Activated CD8-positive, alpha-beta T cell treated with anti-CD3 and anti-CD28 coated beads, Interleukin-2, amount 10 ng/mL, durations not matched to agents 7 days and 5 days (primary cell): Measurements from ENCODE around the gene NIM1K. TPM values are rescaled to one million over a fixed set of nuclear protein-coding genes. Genes with fewer than 3 reads are reported as not detected.

ENCODE experiments used
- ATAC-seq: fragments of 150-1000 bp; cut with Tn5 transposase; one replicate; pipeline ENCODE4 v1.10.0; 2021; ENCODE audit warnings: moderate library complexity
- CTCF ChIA-PET: fragments of 350-600 bp; sonication (Branson Sonifier 250); formaldehyde crosslinking; loops from one replicate; lab custom pipeline; 2021; ENCODE audit warnings: antibody characterized with exemption; lab: Charles Lee
- POLR2A ChIA-PET: fragments of 350-600 bp; sonication (Branson Sonifier 250); formaldehyde crosslinking; loops from one replicate; lab custom pipeline; 2021; ENCODE audit warnings: antibody characterized with exemption; lab: Charles Lee
- DNase-seq: peaks from one replicate; pipeline ENCODE4 v3.0.0-alpha.2; 2020
- H3K27ac Mint-ChIP-seq: one replicate; pipeline ENCODE4 v1.8.0; 2021; ENCODE audit warnings: mild to moderate bottlenecking, mixed read lengths
- H3K27me3 Mint-ChIP-seq: one replicate; pipeline ENCODE4 v1.8.0; 2021; ENCODE audit warnings: low read depth, mixed read lengths
- H3K36me3 Mint-ChIP-seq: one replicate; pipeline ENCODE4 v1.8.0; 2021; ENCODE audit warnings: low read depth, mixed read lengths
- H3K4me1 Mint-ChIP-seq: one replicate; pipeline ENCODE4 v1.8.0; 2021; ENCODE audit warnings: low read depth, mixed read lengths
- H3K4me3 Mint-ChIP-seq: one replicate; pipeline ENCODE4 v1.8.0; 2021; ENCODE audit warnings: mild to moderate bottlenecking, mixed read lengths
- H3K9me3 Mint-ChIP-seq: one replicate; pipeline ENCODE4 v1.8.0; 2022; ENCODE audit warnings: mixed read lengths; ENCODE audit not compliant: insufficient read depth
- total RNA-seq, 2 experiments: library from RNA; stranded (reverse); gene quantifications; one replicate each; pipeline ENCODE4 v1.2.3, GENCODE V29; 2021

NIM1K gene
- total RNA-seq, 2 experiments from 2014 or later, result 0.50 to 0.61 TPM

GRCh38 chr5:43207601-43208000, 15.6 kb downstream of the NIM1K start:
- H3K4me1 Mint-ChIP-seq, result no peaks in the 10 kb centered on the region

DNA sequence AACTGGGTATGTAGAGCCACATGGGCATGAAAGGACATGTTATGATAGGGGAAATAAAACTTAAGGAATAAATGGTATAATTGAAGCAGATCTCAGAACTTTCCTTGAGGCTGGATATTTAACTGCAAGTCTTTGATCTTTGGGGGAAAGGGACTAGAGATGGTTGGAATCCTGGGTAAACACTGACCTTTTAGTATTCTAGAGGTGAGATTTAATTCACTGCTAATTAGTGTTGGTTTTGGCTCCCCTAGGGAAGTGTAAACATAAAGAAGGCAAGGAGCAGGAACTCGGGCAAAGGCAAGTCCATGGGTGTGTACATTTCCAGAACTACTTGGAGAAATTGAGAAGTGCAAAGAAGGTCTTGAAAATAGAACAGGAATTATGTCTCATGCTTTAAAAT, 16.6 kb downstream of the NIM1K start:
- peaks cover 21% of the 10 kb centered on the region for H3K27me3 Mint-ChIP-seq
- DNase-seq (no peak), ATAC-seq (no peak)
- no peak overlapping the region for H3K27ac Mint-ChIP-seq
- H3K4me1 Mint-ChIP-seq, result no peaks in the 10 kb centered on the region
- POLR2A ChIA-PET, result no interaction called here
- CTCF ChIA-PET, result no interaction called here
- H3K36me3 Mint-ChIP-seq, result no peaks in the 10 kb centered on the region
- H3K4me3 Mint-ChIP-seq, result no peak overlapping the region
- no peaks in the 10 kb centered on the region for H3K9me3 Mint-ChIP-seq

More at GRCh38 chr5:43207601-43208000, 15.6 kb downstream of the NIM1K start:
- ATAC-seq, result no peak
- no peak overlapping the region for H3K4me3 Mint-ChIP-seq
- H3K27me3 Mint-ChIP-seq, result peaks cover 21% of the 10 kb centered on the region
- DNase-seq, result no peak
- H3K9me3 Mint-ChIP-seq, result no peaks in the 10 kb centered on the region
- no peaks in the 10 kb centered on the region for H3K36me3 Mint-ChIP-seq
- POLR2A ChIA-PET, result no interaction called here
- H3K27ac Mint-ChIP-seq, result no peak overlapping the region
- CTCF ChIA-PET, result no interaction called here

DNA sequence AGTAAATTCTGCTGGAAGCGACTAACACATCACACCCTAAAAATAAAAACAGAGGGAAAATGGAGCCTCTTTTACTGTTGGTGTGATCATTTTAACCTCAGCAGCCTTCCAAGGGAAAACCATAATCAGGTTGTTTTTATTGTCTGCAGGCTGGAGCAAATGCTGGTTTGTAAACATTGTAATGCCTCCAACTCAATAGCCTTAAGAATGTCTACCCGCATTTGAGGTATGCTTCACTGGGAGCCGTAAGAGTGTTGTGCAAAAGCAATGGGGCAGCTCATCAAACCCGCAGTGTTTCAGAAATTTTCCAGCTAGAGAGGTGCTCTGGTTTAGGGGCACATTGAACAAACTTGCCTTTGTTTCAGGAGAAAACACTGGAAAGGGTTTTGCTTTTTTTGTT, 17.0 kb downstream of the NIM1K start:
- Mint-ChIP-seq H3K27me3 (peaks cover 21% of the 10 kb centered on the region), H3K36me3 (no peaks in the 10 kb centered on the region), H3K27ac (no peak overlapping the region), H3K4me3 (no peak overlapping the region), H3K9me3 (no peaks in the 10 kb centered on the region), H3K4me1 (no peaks in the 10 kb centered on the region)
- no peak for DNase-seq
- POLR2A ChIA-PET, result no interaction called here
- CTCF ChIA-PET, result no interaction called here
- ATAC-seq, result no peak

DNA sequence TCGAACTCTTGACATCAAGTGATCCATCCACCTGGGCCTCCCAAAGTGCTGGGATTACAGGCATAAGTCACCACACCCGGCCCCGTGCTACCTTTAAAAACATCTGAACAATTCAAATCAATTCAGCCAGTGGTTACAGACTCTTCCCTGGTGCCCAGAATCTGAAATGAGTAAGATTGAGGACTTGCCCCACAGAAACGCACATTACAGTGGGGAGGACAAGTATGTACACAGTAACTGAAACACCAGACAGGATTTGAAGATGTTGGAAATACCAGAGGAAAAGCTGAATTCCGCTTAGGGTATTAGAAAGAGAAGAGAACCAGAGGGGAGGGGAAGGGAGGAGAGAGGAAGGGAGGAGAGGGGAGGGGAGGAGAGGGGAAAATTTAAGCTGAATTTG, 17.8 kb downstream of the NIM1K start:
- Mint-ChIP-seq H3K9me3 (no peaks in the 10 kb centered on the region), H3K27ac (no peak overlapping the region), H3K36me3 (no peaks in the 10 kb centered on the region), H3K27me3 (peaks cover 21% of the 10 kb centered on the region), H3K4me1 (no peaks in the 10 kb centered on the region), H3K4me3 (no peak overlapping the region)
- ChIA-PET POLR2A (no interaction called here), CTCF (no interaction called here)
- ATAC-seq (no peak), DNase-seq (no peak)

DNA sequence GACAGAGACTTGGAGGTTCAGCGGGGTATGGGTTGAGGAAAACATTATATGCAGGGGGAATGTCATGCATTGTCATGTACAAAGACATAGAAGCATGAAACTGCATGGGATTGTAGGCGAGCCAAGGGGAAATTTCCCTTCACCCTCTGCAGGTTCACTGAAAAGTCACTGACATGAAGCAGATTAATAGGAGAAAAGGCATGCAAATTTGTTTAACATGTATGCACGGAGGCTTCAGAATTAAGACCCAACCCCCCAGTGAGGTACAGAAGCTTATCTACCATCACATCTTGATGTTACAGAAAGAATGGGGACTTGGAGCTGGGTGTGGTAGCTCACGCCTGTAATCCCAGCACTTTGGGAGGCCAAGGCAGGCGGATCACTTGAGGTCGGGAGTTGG, 18.5 kb downstream of the NIM1K start:
- DNase-seq (no peak), ATAC-seq (no peak)
- ChIA-PET POLR2A (no interaction called here), CTCF (no interaction called here)
- no peak overlapping the region for H3K4me3 Mint-ChIP-seq
- peaks cover 21% of the 10 kb centered on the region for H3K27me3 Mint-ChIP-seq
- H3K9me3 Mint-ChIP-seq, result no peaks in the 10 kb centered on the region
- H3K4me1 Mint-ChIP-seq, result no peaks in the 10 kb centered on the region
- H3K27ac Mint-ChIP-seq, result no peak overlapping the region
- H3K36me3 Mint-ChIP-seq, result no peaks in the 10 kb centered on the region

- no peaks in the 10 kb centered on the region for H3K4me1 Mint-ChIP-seq
- DNase-seq (no peak), ATAC-seq (no peak)
- no peak overlapping the region for H3K27ac Mint-ChIP-seq
- H3K36me3 Mint-ChIP-seq, result no peaks in the 10 kb centered on the region
- CTCF ChIA-PET, result no interaction called here
- H3K4me3 Mint-ChIP-seq, result no peak overlapping the region
- H3K9me3 Mint-ChIP-seq, result no peaks in the 10 kb centered on the region
- POLR2A ChIA-PET, result no interaction called here
- peaks cover 19% of the 10 kb centered on the region for H3K27me3 Mint-ChIP-seq
These were observed 21.9 kb downstream of the NIM1K start for GRCh38 chr5:43213951-43214350.

- Mint-ChIP-seq H3K36me3 (no peaks in the 10 kb centered on the region), H3K4me3 (no peak overlapping the region), H3K4me1 (no peaks in the 10 kb centered on the region), H3K9me3 (no peaks in the 10 kb centered on the region), H3K27ac (no peak overlapping the region), H3K27me3 (peaks cover 16% of the 10 kb centered on the region)
- ATAC-seq, result no peak
- CTCF ChIA-PET, result no interaction called here
- POLR2A ChIA-PET, result no interaction called here
- DNase-seq, result no peak
These were observed 23.1 kb downstream of the NIM1K start for GRCh38 chr5:43215073-43215631.

DNA sequence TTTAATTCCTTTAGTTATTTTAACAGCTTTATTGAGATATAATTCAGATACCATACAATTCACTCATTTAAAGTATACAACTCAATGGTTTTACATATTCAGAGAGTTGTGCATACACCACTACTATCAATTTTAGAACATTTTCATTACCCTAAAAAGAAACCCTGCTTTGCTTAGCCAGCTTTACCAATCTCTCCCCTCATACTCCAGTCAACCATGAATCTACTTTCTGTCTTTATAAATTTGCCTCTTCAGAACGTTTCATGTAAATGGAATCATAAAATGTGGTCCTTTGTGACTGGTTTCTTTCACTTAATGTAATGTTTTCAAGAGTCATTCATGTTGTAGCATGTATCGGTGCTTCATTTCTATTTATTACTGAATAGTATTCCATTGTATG, 24.9 kb downstream of the NIM1K start:
- no peaks in the 10 kb centered on the region for H3K4me1 Mint-ChIP-seq
- POLR2A ChIA-PET, result no interaction called here
- no peak overlapping the region for H3K27ac Mint-ChIP-seq
- no peak for ATAC-seq
- no peaks in the 10 kb centered on the region for H3K9me3 Mint-ChIP-seq
- DNase-seq, result no peak
- CTCF ChIA-PET, result no interaction called here
- no peaks in the 10 kb centered on the region for H3K36me3 Mint-ChIP-seq
- H3K4me3 Mint-ChIP-seq, result no peak overlapping the region
- H3K27me3 Mint-ChIP-seq, result peaks cover 6% of the 10 kb centered on the region

GRCh38 chr5:43219120-43219519, 27.1 kb downstream of the NIM1K start:
- POLR2A ChIA-PET, result no interaction called here
- Mint-ChIP-seq H3K4me1 (no peaks in the 10 kb centered on the region), H3K4me3 (no peak overlapping the region), H3K36me3 (no peaks in the 10 kb centered on the region), H3K9me3 (no peaks in the 10 kb centered on the region), H3K27ac (no peak overlapping the region), H3K27me3 (peaks cover 2% of the 10 kb centered on the region)
- ATAC-seq (no peak), DNase-seq (no peak)
- CTCF ChIA-PET, result no interaction called here

DNA sequence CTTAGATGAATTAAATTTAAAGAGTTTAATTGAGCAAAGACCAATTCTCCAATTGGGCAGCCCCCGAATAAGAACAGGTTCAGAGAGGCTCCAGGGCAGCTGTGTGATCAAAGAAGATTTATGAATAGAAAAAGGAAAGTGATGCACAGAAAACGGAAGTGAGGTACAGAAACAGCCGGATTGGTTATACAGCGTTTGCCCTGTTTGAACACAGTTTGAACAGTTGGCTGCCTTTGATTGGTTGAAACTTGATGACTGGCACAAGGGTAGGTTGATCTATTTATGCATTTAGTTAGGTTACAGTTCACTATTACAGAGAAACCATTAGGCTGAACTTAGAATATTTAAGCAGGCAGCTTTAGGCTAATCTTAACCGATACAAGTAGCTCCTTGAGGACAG, 29.5 kb downstream of the NIM1K start:
- H3K36me3 Mint-ChIP-seq, result no peaks in the 10 kb centered on the region
- ChIA-PET CTCF (no interaction called here), POLR2A (no interaction called here)
- no peak for DNase-seq
- no peaks in the 10 kb centered on the region for H3K4me1 Mint-ChIP-seq
- H3K9me3 Mint-ChIP-seq, result no peaks in the 10 kb centered on the region
- ATAC-seq, result no peak
- no peaks in the 10 kb centered on the region for H3K27me3 Mint-ChIP-seq
- H3K27ac Mint-ChIP-seq, result no peak overlapping the region
- no peak overlapping the region for H3K4me3 Mint-ChIP-seq

GRCh38 chr5:43225649-43226245, 33.7 kb downstream of the NIM1K start:
- Mint-ChIP-seq H3K27me3 (no peaks in the 10 kb centered on the region), H3K27ac (no peak overlapping the region), H3K9me3 (no peaks in the 10 kb centered on the region), H3K4me1 (no peaks in the 10 kb centered on the region), H3K36me3 (no peaks in the 10 kb centered on the region), H3K4me3 (no peak overlapping the region)
- peak; percentile 23 for ATAC-seq
- POLR2A ChIA-PET, result no interaction called here
- CTCF ChIA-PET, result interaction anchor here (0.6 to 1.5 kb wide), 4 partner anchors 127 to 286 kb away, joined by 3 to 6 read pairs (median 4); partner anchors contain the start of gene TMEM267
- no peak for DNase-seq

GRCh38 chr5:43227655-43228054, 35.6 kb downstream of the NIM1K start:
- H3K27me3 Mint-ChIP-seq, result no peaks in the 10 kb centered on the region
- H3K4me3 Mint-ChIP-seq, result no peak overlapping the region
- no peaks in the 10 kb centered on the region for H3K36me3 Mint-ChIP-seq
- POLR2A ChIA-PET, result no interaction called here
- no peaks in the 10 kb centered on the region for H3K4me1 Mint-ChIP-seq
- no peak for ATAC-seq
- H3K9me3 Mint-ChIP-seq, result no peaks in the 10 kb centered on the region
- no peak for DNase-seq
- H3K27ac Mint-ChIP-seq, result no peak overlapping the region
- CTCF ChIA-PET, result interaction anchor here (0.6 to 2.2 kb wide), 4 partner anchors 9 to 162 kb away, joined by 3 to 4 read pairs (median 4); no protein-coding TSS in a partner anchor

DNA sequence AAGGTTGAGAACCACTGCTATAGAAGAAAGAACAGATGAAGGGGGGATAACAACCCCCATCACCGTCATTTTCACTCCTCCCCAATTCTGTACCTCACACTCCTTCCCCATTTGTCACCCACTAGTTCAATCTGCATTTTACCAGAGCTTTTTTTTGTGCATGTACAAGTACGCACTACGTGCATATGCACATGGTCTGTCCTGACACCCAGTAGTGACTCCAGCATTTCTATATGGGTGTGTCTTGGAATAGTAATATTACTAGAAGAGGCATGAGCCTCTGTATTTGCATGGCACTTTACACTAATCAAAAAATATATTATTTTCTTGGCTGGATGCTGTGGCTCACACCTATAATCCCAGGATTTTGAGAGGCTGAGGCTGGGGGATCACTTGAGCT, 38.7 kb downstream of the NIM1K start:
- H3K27ac Mint-ChIP-seq, result no peak overlapping the region
- CTCF ChIA-PET, result no interaction called here
- DNase-seq, result no peak
- no peak overlapping the region for H3K4me3 Mint-ChIP-seq
- no peaks in the 10 kb centered on the region for H3K9me3 Mint-ChIP-seq
- POLR2A ChIA-PET, result no interaction called here
- no peaks in the 10 kb centered on the region for H3K27me3 Mint-ChIP-seq
- H3K36me3 Mint-ChIP-seq, result no peaks in the 10 kb centered on the region
- ATAC-seq, result no peak
- peaks cover 7% of the 10 kb centered on the region for H3K4me1 Mint-ChIP-seq
